HG03460 (cell line): Measurements from ENCODE around the gene TPM1.

Source experiments
- ATAC-seq: cut with Tn5 transposase; IDR thresholded peaks from one replicate; pipeline ENCODE4 v1.9.1; 2021; ENCODE audit not compliant: unreplicated experiment

TPM1 gene

DNA sequence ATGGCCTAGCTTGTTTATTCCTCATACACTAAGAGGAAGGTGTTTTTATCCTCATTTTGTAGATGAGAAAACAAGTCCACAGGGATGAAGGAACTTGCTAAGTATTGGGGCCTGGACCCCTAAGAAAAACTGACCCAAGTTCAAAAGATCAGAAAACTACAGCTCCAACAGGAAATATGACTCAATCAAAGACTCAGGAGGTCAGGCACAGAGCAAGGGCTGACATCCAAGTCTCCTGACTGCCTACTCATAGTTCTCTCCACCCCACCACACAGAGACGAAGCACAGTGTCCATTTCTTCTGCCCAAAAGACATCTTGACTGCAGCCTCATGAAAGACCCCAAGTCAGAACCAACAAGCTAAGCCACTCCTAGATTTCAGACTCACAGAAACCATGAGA, 26.9 kb upstream of the TPM1 start:
- ATAC-seq: no peak

DNA sequence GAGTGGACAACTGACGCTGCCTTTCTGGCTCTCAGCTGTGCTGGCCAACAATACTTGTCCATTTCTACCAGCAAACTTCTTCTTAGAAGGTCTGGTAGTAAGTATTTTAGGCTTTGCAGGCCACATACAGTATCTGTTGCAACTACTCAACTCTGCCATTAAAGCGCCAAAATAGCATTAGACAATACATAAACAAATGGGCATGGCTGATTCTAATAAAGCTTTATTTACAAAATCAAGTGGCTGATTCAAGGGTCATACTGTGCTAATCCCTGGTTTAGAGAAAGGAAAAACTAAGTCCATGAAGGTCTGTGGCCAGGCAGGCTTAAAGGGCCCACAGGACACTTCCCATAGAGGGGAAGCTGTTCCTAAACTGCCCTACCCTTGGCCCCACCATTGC, 26.3 kb upstream of the TPM1 start:
- no peak for ATAC-seq

DNA sequence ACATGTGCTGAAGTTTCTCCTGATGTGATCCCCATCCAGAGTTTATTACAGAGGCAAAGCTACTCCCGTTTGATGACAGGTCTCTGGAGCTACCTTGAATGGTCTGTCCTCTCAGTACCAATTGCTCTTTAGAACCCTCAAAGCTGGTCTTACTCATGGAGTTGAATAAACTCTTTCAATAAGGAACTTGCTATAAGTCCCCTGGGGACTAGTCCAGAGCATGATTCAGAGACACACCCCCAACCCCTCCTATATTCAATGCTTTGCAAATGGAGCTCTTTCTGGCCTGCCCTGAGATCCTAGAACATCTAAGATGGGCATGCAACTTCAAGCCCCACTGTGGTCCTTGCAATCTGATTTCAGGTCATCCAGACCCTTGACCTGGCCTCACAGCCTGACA, 23.9 kb upstream of the TPM1 start:
- no peak for ATAC-seq

DNA sequence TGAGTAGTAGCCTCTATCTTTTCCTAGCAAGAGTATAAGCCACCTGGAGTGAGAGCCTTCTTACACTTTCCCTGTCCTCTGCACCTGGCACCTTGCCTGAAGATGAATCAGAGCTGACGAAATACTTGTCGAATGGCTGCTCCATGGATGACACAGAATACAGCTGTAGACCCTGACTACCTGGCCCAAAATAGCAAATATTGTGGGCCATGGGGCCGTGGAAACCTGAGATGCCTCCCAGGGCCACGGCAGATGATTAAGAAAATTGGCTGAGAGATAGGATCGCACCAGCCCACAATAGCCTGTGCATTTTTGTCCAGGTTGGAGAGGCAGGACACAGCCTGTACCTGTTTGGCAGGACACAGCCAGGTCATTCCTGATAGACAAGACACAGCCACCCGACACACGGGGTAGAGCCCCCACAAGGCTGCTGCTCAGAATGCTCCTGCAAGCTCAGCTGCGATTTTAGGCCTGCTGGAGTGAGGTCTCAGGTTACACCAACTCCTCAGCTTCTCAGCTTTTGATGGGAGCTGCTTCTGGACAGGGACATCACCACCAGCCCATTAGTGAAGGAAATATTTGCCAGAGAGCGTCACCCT, 22.9 kb upstream of the TPM1 start:
- ATAC-seq: no peak

DNA sequence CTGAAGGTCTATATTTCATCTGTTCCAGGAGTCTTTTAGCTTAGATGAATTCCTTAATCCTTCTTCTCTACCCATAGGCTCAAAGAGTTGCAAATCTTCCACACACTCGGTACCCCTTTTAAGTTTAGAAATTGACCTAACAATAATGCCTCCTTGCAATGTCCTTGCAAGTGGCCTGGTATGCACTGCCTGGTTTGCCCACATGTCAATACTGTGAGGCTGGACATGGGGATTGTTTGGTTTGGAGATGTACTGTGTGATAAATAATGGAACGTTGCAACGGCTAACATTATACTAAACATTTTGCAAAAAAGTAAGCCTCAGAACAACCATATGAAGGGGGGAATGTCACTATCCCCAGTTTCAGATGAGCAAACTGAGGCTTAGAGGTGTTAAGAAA, 22.4 kb upstream of the TPM1 start:
- ATAC-seq: no peak

DNA sequence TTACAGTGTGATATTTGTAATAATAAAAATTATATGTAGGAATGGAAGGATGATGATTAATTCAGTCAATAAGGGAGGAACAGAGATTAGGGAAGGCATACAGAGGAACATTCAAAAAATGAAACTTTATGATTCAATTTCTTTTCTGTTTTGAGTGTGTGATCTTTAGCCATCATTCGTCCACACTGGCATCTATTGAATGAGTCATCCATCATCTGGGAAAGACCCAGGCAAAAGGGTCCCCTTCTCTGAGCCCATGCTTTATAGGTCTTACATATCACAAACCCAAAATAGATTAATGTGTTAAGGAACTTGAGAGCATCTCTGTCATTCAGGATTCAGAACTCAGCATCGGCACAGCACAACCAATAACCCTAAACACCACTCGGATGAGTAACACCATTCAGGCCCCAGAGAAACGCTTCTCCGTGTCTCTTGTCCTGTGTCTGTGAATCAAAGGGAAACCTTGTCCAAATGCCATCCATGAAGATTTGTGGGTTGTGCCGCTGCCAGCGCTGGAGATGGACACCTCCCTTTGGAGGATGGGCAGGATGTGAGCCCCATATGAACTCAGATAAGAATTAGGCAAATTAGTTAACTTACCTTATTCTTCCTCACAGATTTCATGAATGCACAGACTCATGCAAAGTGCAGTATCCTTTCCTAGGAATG, 21.7 kb upstream of the TPM1 start:
- no peak for ATAC-seq

DNA sequence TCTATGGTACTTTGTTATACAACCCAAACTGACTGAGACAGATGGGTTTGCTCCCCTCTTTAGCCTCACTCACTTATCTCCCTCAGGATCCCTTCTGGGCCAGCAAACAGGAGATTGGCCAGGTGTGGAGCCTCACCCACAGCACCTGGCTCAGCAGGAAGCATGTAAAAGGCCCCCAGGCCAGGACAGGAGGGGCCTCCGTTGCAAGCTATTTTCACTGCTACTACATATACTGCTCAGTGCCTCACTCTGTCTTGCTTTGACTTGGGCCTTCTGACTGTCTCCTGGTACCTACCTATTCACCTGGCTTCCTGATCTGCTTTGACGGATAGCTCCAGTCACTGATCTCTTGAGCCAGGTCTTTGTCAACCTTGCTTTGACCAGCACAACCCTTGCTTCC, 20.4 kb upstream of the TPM1 start:
- no peak for ATAC-seq

DNA sequence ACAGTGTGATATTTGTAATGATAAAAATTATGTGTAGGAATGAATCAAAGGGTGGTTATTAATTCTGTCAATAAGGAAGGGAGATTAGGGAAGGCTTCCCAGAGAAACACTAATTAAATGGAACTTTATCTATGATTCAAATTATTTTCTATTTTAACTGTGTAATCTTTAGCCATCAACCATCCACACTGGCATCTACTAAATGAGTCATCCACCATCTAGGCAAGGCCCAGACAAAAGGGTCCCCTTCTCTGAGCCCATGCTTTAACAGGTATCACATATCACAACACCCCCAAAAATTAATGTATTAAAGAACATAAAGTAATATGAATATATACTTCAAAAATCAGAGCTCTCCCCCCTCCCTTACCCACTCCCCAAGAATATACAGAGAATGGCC, 19.9 kb upstream of the TPM1 start:
- ATAC-seq: no peak

DNA sequence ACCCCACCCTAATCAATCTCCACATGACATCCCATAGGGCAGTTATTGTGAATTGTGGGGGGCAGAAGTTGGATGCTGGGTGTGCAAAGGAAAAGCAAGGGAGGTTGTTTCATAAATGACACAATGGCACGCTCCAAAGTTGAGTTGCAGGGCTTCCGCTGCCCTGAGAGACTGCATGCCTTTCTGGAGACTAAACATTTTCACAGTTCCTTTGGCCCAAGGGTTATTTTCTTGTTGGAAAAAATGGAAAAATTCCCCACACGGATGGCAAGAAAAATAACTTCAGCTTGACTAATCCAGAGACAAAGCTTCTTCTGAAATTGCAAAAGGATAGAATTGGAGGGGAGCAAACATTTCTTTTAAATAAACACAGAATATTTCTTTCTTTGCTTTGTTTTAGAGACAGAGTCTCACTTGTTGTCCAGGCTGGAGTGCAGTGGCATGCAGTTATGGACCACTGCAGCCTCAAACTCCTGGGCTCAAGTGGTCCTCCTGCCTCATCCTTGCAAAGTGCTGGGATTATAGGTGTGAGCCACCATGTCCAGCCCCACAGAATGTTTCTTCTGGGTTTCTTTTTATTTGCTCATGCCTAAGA, 19.1 kb upstream of the TPM1 start:
- ATAC-seq: no peak

DNA sequence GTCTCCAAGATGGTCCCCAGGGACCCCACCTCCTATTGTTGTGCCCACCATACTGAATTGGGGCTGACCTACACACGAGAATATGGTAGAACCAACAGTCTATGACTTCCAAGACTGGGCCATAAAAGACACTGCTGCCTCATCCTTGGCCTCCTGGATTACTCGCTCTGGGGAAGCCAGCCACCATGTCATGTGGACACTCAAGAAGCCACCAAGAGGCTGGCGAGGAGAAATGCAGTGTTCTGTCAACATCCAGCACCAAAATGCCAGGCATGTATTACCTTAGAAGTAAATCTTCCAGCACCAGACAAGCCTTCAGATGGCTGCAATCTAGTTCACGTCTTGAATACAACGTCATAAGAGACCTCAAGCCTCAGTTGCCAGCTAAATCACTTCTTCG, 17.1 kb upstream of the TPM1 start:
- ATAC-seq: no peak

DNA sequence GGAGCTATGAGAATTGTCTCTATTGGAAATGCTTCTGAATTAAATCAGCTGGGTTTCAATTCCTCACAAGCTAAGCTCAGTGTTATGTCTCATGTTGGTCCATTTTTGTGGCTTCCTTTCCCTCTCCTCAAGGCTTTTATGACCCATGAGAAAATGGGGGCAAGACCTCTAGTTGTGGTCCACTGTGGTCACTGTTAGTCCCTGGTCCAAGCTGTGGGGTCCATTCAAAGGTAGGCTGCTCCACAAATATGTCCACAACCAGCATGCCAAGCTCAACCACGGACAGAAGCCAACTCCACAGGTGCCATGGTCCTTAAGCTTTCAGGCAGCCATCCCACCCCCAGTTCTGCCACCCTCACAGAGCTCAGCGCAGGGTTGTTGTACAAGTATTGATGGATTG, 14.9 kb upstream of the TPM1 start:
- no peak for ATAC-seq

DNA sequence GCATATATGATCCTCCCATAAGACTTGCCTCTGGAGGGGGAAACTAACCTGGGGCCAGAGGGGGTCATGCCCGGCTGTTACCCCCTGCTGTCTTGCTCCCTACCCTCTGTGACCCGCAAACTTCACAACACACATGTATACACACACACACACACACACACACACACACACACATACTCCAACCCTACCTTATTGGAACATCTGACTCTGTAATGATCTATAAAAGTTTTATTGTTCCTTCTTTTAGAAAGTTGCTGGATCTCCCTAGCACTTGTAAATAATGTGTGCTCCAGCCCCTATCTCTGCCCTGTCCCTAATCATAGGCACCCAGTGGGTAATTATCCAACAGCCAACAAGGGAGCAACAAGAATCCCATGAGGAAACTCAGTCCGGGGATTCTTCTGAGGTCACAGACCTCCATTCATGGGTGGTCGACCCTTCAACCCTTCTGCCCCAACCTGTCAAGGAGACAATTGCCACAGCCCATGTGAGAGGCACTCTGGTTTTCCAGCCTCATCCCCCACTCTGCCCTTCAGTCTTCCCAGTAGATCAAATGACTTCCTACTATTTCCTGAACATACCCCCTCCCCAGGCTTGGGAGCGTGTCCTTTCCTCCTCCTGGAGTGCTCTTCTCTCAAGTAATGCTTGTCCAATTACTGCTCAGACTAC, 14.0 kb upstream of the TPM1 start:
- no peak for ATAC-seq

DNA sequence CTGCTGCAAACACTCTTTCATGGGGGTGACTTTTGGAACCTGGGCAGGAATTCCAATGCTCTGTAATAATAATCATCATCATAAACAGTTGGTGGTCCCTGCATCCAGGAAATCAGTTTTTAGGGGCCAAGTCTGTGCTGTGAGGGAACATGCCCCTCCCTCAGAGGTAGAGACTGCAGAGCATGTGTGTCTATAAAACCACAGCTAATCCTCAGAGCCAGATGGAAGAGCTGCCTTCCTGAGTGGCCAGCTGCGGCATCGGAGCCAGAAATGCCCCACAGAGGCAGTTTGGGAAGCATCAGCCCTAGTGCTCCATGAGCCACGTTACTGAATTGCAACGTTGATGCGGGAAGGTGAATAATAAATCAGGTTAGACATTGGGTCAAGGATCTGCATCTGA, 12.9 kb upstream of the TPM1 start:
- ATAC-seq: no peak

DNA sequence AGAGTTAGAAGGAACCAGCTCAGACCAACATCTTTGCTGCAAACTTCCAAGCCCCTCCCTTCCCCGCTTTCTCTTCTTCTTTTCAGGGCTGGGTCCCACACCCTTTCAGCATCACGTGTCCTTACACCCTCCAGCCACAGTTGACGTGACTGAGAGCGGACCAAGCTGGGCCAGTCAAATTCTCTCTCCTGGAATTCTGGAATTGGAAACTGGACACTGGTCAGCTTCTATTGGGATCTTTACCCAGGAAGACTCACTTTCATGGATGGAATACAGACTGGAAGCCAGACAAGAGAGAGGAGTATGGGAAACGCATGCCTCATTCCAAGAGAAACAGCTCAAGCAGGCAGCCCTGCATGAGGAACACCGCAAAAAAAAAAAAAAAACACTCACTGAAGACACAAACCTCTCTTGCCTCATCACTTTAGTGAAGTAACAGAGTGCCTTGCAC, 12.4 kb upstream of the TPM1 start:
- ATAC-seq: no peak

DNA sequence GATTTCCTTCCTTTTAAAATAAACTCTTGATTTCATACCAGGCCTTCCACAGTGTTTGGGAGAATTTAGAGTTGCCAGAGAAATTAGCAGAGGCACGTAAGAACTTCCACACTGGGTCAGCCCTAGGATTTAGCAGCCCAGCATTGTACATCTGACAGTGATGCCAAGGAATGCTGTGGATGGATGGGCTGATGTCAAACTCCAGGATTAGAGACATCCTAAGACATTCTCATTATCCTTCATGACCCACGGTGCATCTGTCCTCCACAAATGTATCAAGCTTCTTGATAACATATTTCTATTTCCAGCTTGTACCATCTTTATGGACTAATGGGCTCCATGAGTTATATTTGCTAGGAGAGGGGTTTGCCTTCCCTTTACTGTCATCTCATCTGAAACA, 8.0 kb upstream of the TPM1 start:
- no peak for ATAC-seq

DNA sequence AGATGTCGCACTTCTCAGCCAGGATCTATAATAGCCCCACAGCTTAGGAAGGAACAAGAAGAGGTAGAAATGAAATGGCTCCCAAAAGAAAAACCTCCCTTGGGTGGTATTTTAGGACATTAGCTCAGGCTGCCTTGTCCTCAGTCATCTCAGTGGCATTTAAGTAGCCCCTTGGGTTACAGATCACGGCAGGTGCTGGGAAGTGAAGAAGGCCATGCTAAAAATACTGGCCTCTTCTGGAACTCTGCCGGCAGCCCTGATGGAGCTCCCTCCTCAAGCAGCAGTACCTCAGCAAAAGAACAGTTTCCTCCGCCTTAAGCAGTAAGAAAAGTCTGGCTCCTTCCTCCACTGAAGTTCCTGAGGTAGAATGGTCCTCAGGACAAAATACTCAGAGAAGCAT, 7.3 kb upstream of the TPM1 start:
- ATAC-seq: no peak

DNA sequence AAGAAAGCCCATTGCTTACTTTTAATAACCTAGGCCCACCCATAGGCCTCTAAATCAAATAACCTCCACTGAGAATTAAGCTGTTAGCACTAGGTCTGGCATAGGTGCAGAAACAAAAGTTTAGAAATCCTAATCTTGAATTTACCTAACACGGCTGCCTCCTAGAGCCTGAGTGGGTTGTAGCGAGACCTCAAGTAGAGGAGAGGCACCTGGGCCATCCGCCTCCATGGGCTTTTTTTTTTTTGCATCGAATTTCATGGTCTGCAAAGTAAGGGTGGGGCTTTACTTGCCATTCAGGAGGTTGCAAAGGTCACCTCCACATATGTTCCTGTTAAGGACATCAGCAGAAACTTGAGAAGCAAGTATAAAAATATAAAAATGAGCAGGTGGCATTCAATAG, 6.6 kb upstream of the TPM1 start:
- ATAC-seq: no peak

DNA sequence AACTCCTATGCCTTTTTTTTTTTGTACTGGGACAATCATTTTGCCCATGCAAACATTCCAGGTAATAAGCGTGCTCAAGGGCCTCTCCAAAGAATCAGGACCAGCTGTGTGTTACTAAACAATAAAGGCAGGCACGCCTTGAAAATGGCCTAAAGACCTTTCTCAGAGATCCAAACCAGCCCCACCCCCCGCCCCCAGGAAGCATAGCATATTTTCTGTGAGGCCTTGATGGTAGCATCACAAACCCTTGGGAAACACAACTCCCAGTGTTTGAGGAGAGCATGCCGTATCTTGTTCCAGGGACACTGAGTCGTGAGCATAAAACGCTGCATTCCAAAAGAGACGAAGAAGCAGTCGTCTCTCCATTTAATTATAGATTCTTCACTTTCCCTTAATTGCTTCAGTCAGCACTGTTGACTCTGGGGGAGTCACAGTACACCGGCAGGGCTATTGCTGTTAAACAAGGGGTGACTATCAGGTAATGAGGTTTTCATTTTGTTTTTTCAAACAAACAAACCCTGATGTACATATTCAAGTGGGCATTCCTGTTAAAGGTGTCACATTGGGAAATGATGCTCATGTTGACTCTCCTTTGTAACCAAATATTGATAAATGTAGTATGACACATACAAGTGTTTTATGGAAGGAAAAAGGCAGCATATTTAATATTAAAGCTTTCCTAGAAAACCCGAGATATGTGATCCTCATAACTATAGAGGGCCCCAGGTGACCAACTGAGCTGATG, 4.4 kb upstream of the TPM1 start:
- ATAC-seq: no peak

DNA sequence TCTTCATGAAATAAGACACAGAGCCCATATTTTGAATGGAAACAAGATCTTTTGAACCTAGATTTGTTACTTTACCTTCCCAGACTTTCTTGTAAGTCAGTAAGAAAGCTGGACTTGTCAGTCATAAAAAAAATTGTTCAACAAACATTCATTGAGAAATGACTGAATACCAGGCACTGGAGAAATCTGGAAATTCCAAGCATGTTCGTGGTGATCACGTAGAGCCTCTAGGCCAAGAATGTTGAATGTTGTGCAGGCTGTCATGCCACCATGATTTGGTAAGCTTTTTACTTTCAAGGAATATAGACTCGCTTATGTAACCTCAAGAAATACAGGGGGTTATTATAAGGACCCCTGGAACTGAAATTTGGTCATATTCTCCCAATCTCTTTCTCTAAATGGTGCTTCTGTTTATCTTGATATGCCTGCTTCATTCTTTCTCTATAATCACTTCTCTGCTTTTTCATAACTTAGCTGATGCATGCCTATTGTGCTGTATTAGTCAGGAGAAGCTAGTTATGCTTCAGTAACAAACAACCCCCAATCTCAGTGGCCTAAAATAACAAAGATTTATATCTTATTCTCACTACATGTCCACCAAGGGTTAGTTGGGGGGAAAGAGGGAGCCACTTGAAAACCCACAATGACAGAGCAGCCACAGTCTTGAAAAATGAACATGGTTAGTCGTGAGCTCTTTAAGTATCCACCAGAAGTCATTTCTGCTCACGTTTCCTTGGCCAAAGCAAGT, 3.4 kb upstream of the TPM1 start:
- ATAC-seq: no peak

DNA sequence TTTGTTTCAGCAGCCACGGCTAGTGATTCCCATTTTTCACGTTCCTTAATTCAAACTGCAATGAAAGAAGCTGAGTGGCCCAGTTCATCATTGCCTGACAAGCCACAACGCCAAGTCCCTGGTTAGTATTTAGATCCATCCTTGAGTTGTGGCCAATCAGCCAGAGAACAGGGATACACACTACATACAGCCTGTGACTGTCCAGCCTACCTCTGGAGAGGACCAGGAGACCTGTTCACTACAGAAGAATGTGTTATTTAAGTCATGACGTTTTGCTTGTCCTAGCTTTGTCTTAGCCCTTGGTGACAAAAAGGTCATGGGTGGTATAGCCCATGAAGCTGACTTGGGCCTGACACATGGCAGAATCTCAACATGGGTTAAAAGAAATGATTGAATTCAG, 2.7 kb upstream of the TPM1 start:
- ATAC-seq: no peak

DNA sequence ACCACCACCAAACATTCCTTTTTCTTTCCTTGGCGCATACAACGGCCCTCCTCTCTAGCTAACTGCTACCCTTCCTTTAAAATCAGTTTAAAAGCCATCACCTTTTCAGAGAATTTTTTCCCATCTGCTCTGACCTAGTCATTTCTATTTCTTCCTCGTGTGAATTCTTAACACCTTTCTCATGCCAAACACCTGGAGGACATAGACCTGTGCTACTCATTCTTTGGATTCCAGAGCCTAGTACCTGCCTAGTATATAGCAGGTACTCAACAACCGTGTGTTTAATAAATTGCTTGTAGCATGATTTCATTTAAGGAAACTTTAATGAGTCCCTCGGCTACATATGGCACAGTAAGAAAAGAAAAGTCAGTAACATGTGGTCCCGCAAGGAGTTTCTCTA, 2.0 kb upstream of the TPM1 start:
- no peak for ATAC-seq
